ENCODE results near the gene CYP8B1. TPM values are rescaled to one million over a fixed set of nuclear protein-coding genes. Genes with fewer than 3 reads are reported as not detected.

Gene CYP8B1
- total and polyA plus RNA-seq, 2 of the 13 experiments (the other 11 are each of a cell fraction or from before 2014, with no cell fraction given) = 0.58 to 2.0 TPM

GRCh38 chr3:42914771-42915515, 39.3 kb upstream of the CYP8B1 start (continued):
- peak; percentile 27; the same call in 1 of the 2 replicates for TF ChIP-seq ATF2 (CRISPR knock-in tag; IDR thresholded peaks at IDR 0.05)
- no peak for TF ChIP-seq ZBTB26 (CRISPR knock-in tag; IDR thresholded peaks at IDR 0.05; ENCODE audit: borderline replicate concordance)
- TF ChIP-seq SMC3 (IDR thresholded peaks at IDR 0.05; ENCODE audit: low read length) = no peak
- TF ChIP-seq ZNF20 (CRISPR knock-in tag; IDR thresholded peaks at IDR 0.05) = no peak
- TF ChIP-seq, protein P1, sequence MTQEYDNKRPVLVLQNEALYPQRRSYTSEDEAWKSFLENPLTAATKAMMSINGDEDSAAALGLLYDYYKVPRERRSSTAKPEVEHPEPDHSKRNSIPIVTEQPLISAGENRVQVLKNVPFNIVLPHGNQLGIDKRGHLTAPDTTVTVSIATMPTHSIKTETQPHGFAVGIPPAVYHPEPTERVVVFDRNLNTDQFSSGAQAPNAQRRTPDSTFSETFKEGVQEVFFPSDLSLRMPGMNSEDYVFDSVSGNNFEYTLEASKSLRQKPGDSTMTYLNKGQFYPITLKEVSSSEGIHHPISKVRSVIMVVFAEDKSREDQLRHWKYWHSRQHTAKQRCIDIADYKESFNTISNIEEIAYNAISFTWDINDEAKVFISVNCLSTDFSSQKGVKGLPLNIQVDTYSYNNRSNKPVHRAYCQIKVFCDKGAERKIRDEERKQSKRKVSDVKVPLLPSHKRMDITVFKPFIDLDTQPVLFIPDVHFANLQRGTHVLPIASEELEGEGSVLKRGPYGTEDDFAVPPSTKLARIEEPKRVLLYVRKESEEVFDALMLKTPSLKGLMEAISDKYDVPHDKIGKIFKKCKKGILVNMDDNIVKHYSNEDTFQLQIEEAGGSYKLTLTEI (CRISPR knock-in tag; conservative IDR thresholded peaks at IDR 0.05) = no peak
- TF ChIP-seq ZBTB21 (CRISPR knock-in tag; IDR thresholded peaks at IDR 0.05) = no peak
- TF ChIP-seq KLF13 (CRISPR knock-in tag; IDR thresholded peaks at IDR 0.05) = no peak
- TF ChIP-seq RAD21 (CRISPR knock-in tag; IDR thresholded peaks at IDR 0.05) = no peak
- no peak for TF ChIP-seq NR3C1 (CRISPR knock-in tag; IDR thresholded peaks at IDR 0.05)
- no peak for TF ChIP-seq CREM (IDR thresholded peaks at IDR 0.05)
- no peak for TF ChIP-seq CREM (CRISPR knock-in tag; IDR thresholded peaks at IDR 0.05)
- TF ChIP-seq ARID4A (CRISPR knock-in tag; IDR thresholded peaks at IDR 0.05; ENCODE audit: borderline replicate concordance) = no peak
- TF ChIP-seq ZNF501 (CRISPR knock-in tag; IDR thresholded peaks at IDR 0.05) = no peak
- TF ChIP-seq, protein P2, sequence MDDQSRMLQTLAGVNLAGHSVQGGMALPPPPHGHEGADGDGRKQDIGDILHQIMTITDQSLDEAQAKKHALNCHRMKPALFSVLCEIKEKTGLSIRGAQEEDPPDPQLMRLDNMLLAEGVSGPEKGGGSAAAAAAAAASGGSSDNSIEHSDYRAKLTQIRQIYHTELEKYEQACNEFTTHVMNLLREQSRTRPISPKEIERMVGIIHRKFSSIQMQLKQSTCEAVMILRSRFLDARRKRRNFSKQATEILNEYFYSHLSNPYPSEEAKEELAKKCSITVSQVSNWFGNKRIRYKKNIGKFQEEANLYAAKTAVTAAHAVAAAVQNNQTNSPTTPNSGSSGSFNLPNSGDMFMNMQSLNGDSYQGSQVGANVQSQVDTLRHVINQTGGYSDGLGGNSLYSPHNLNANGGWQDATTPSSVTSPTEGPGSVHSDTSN (CRISPR knock-in tag; IDR thresholded peaks at IDR 0.05; ENCODE audit: borderline replicate concordance) = no peak
- TF ChIP-seq PHF8 (CRISPR knock-in tag; IDR thresholded peaks at IDR 0.05) = no peak
- no peak for TF ChIP-seq ZFP82 (CRISPR knock-in tag; IDR thresholded peaks at IDR 0.05; ENCODE audit: borderline replicate concordance)
- TF ChIP-seq, protein P3, sequence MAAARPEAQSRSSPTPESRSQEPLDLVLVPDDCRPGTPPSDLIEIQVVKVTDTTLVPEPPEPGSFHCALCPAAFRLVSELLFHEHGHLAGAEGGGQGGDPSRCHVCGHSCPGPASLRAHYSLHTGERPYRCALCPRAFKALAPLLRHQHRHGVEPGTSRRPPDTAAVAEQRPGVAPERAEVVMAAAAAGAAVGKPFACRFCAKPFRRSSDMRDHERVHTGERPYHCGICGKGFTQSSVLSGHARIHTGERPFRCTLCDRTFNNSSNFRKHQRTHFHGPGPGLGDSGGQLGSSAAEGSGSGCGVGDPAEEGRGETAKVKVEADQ (CRISPR knock-in tag; IDR thresholded peaks at IDR 0.05; ENCODE audit: borderline replicate concordance) = no peak
- no peak for TF ChIP-seq ZNF563 (CRISPR knock-in tag; IDR thresholded peaks at IDR 0.05)
- TF ChIP-seq MIER3 (CRISPR knock-in tag; IDR thresholded peaks at IDR 0.05; ENCODE audit: borderline replicate concordance) = peak; percentile 18; the same call in 1 of the 2 replicates

Data from HepG2 (cell line).